H1 (cell line): ENCODE data around the gene ERC1. TPM values are rescaled to one million over a fixed set of nuclear protein-coding genes. Genes with fewer than 3 reads are reported as not detected.

Experiments used
- CTCF ChIA-PET: fragments of 300-600 bp; sonication (Branson Sonifier 250); formaldehyde crosslinking; loops from one replicate; lab custom pipeline; 2021; ENCODE audit not compliant: partially characterized antibody; lab: Charles Lee
- POLR2A ChIA-PET: fragments of 300-600 bp; sonication (Branson Sonifier 250); formaldehyde crosslinking; loops from one replicate; lab custom pipeline; 2021; ENCODE audit warnings: inconsistent platforms; ENCODE audit not compliant: partially characterized antibody; lab: Charles Lee
- DNase-seq, 2 experiments: peaks; one replicate each; pipeline versions ENCODE4 v3.0.0 to v3.0.0-alpha.2; 2010 to 2022; ENCODE audit warnings: low spot score in 2 of 2, low read depth in 1 of 2, mixed read lengths in 1 of 2
- FAIRE-seq: peaks from 2 replicates; lab custom pipeline; 2011; peaks lifted over from hg19 to GRCh38; lab: Jason Lieb, UNC
- H2AFZ ChIP-seq: 2 replicates; pipeline ENCODE4 v1.8.1; 2012; ENCODE audit warnings: low read length, inconsistent platforms
- H2AK5ac ChIP-seq: 2 replicates; pipeline ENCODE4 v1.6.1; 2013; ENCODE audit warnings: low read depth, low read length
- H2BK120ac ChIP-seq: replicated peaks from 2 replicates; pipeline ENCODE3; 2013; ENCODE audit warnings: low read depth, low read length, inconsistent platforms
- H2BK12ac ChIP-seq: 2 replicates; pipeline ENCODE4 v1.6.1; 2013; ENCODE audit warnings: low read depth, low read length
- H2BK15ac ChIP-seq: 2 replicates; pipeline ENCODE4 v1.6.1; 2013; ENCODE audit warnings: low read length
- H2BK20ac ChIP-seq: 2 replicates; pipeline ENCODE4 v1.6.1; 2013; ENCODE audit warnings: low read length
- H2BK5ac ChIP-seq: 2 replicates; pipeline ENCODE4 v1.6.1; 2013; ENCODE audit warnings: low read depth, low read length
- H3K14ac ChIP-seq: 2 replicates; pipeline ENCODE4 v1.6.1; 2013; ENCODE audit warnings: inconsistent platforms; ENCODE audit not compliant: insufficient read length
- H3K18ac ChIP-seq: 2 replicates; pipeline ENCODE4 v1.6.1; 2013; ENCODE audit warnings: low read length; ENCODE audit errors: extremely low read depth
- H3K23ac ChIP-seq: 2 replicates; pipeline ENCODE4 v1.6.1; 2013; ENCODE audit warnings: inconsistent platforms; ENCODE audit not compliant: insufficient read length
- H3K23me2 ChIP-seq: 2 replicates; pipeline ENCODE4 v1.6.1; 2013; ENCODE audit warnings: low read depth, low read length
- H3K27ac ChIP-seq: 2 replicates; pipeline ENCODE4 v1.6.1; 2011; ENCODE audit warnings: low read depth, low read length, inconsistent platforms
- H3K27me3 ChIP-seq, 4 experiments: replicated peaks in 1 of 4; 1 replicate in 1 of 4; 2 replicates in 3 of 4; pipeline versions ENCODE4 v1.6.1 to v1.8.1; 2011 to 2013; ENCODE audit warnings: low read length in 3 of 4, mild to moderate bottlenecking in 3 of 4, inconsistent platforms in 2 of 4, mixed read lengths in 2 of 4, moderate library complexity in 1 of 4; ENCODE audit not compliant: control insufficient read depth in 3 of 4, insufficient read depth in 3 of 4; ENCODE audit errors: extremely low read depth in 1 of 4
- H3K36me3 ChIP-seq, 4 experiments: 2 replicates each; pipeline versions ENCODE4 v1.6.1 to v1.8.1; 2011 to 2013; ENCODE audit warnings: mild to moderate bottlenecking in 4 of 4, low read length in 3 of 4, moderate library complexity in 2 of 4, control low read depth in 1 of 4, inconsistent platforms in 1 of 4; ENCODE audit not compliant: insufficient read depth in 4 of 4, control insufficient read depth in 2 of 4
- H3K4ac ChIP-seq: replicated peaks from 2 replicates; pipeline ENCODE3; 2013; ENCODE audit warnings: low read length, low read depth, mixed read lengths, inconsistent platforms; ENCODE audit not compliant: insufficient read length
- H3K4me1 ChIP-seq, 4 experiments: replicated peaks in 1 of 4; 1 replicate in 1 of 4; 2 replicates in 3 of 4; pipeline versions ENCODE4 v1.6.1 to v1.8.1; 2011 to 2013; ENCODE audit warnings: low read length in 3 of 4, inconsistent platforms in 2 of 4, mixed read lengths in 1 of 4; ENCODE audit not compliant: insufficient read depth in 4 of 4, control insufficient read depth in 3 of 4
- H3K4me2 ChIP-seq, 2 experiments: 2 replicates each; pipeline versions ENCODE4 v1.6.1 to v1.8.1; 2011 to 2013; ENCODE audit warnings: low read depth in 2 of 2, low read length in 2 of 2, control low read depth in 1 of 2, inconsistent platforms in 1 of 2, mild to moderate bottlenecking in 1 of 2; ENCODE audit not compliant: insufficient read depth in 1 of 2
- H3K4me3 ChIP-seq, 4 experiments: fragments of 200-600, 300-600 bp in 1 of 4; sonication (generic), shearing (Covaris generic), sonication (Bioruptor Twin) in 1 of 4; 2 replicates each; pipeline versions ENCODE4 v1.5.1 to v1.8.1; 2011 to 2016; ENCODE audit warnings: low read length in 4 of 4, low read depth in 3 of 4, control low read depth in 2 of 4, inconsistent platforms in 2 of 4, mild to moderate bottlenecking in 2 of 4, mixed read lengths in 1 of 4, moderate library complexity in 1 of 4; ENCODE audit not compliant: insufficient read depth in 2 of 4; ENCODE audit errors: extremely low read depth in 1 of 4
- H3K56ac ChIP-seq: replicated peaks from 2 replicates; pipeline ENCODE3; 2013; ENCODE audit warnings: low read depth, mild to moderate bottlenecking, mixed read lengths, low read length, inconsistent platforms; ENCODE audit not compliant: insufficient read length
- H3K79me1 ChIP-seq: 2 replicates; pipeline ENCODE4 v1.6.1; 2013; ENCODE audit warnings: low read depth, low read length, control low read depth
- H3K79me2 ChIP-seq, 2 experiments: 2 replicates each; pipeline versions ENCODE4 v1.6.1 to v1.8.1; 2012 to 2013; ENCODE audit warnings: low read length in 2 of 2, mild to moderate bottlenecking in 2 of 2, inconsistent platforms in 1 of 2; ENCODE audit not compliant: insufficient read depth in 2 of 2, control insufficient read depth in 1 of 2
- H3K9ac ChIP-seq, 4 experiments: replicated peaks in 1 of 4; 1 replicate in 1 of 4; 2 replicates in 3 of 4; pipeline versions ENCODE4 v1.6.1 to v1.8.1; 2011 to 2013; ENCODE audit warnings: low read depth in 3 of 4, low read length in 3 of 4, control low read depth in 2 of 4, mild to moderate bottlenecking in 2 of 4, moderate library complexity in 2 of 4, inconsistent platforms in 1 of 4; ENCODE audit errors: extremely low read depth in 1 of 4
- H3K9me3 ChIP-seq, 2 experiments: 2 replicates each; pipeline versions ENCODE4 v1.6.1 to v1.8.1; 2012 to 2013; ENCODE audit warnings: mild to moderate bottlenecking in 2 of 2, moderate library complexity in 2 of 2, control low read depth in 1 of 2, inconsistent platforms in 1 of 2, low read depth in 1 of 2, low read length in 1 of 2, mixed read lengths in 1 of 2; ENCODE audit not compliant: insufficient read depth in 2 of 2
- H4K20me1 ChIP-seq, 2 experiments: replicated peaks in 1 of 2; 2 replicates each; pipeline versions ENCODE3 to v1.8.1; 2011 to 2013; ENCODE audit warnings: inconsistent platforms in 2 of 2, low read length in 2 of 2, mild to moderate bottlenecking in 1 of 2; ENCODE audit not compliant: insufficient read depth in 2 of 2, control insufficient read depth in 1 of 2
- H4K5ac ChIP-seq: 2 replicates; pipeline ENCODE4 v1.6.1; 2013; ENCODE audit warnings: low read length, low read depth, mixed read lengths, inconsistent platforms; ENCODE audit not compliant: insufficient read length
- H4K8ac ChIP-seq: 2 replicates; pipeline ENCODE4 v1.8.0; 2013; ENCODE audit warnings: mild to moderate bottlenecking, moderate library complexity, low read length, inconsistent platforms; ENCODE audit not compliant: insufficient read depth; ENCODE audit errors: extremely low read depth
- H4K91ac ChIP-seq: replicated peaks from 2 replicates; pipeline ENCODE3; 2013; ENCODE audit warnings: low read length, mixed read lengths, inconsistent platforms; ENCODE audit not compliant: insufficient read length
- RNF2 ChIP-seq: fragments of 200-900, 300-1000 bp; sonication (generic); IDR thresholded peaks from 2 replicates; pipeline ENCODE4 v1.7.1; 2016; ENCODE audit warnings: borderline replicate concordance, low read depth, mild to moderate bottlenecking, antibody characterized with exemption, low read length; ENCODE audit not compliant: poor library complexity, severe bottlenecking; ENCODE audit errors: missing control alignments
- SUZ12 ChIP-seq: fragments of 200-600 bp; sonication (generic); IDR thresholded peaks from 2 replicates; pipeline ENCODE4 v1.6.1; 2012; ENCODE audit warnings: mild to moderate bottlenecking, inconsistent platforms, low read length, moderate library complexity, mixed read lengths
- WGBS, 2 experiments: shearing (Covaris generic) in 1 of 2; methylation state at CpG; one replicate each; pipeline versions ENCODE4 v1.1.6 to v1.1.7; 2013 to 2015; ENCODE audit warnings: low lambda C conversion rate in 2 of 2, mixed read lengths in 2 of 2, inconsistent platforms in 1 of 2, low coverage in 1 of 2, missing lambda C conversion rate in 1 of 2; ENCODE audit not compliant: insufficient replicate concordance in 2 of 2, insufficient coverage in 1 of 2, insufficient read length in 1 of 2; ENCODE audit errors: extremely low coverage in 1 of 2, missing lambda C conversion rate in 1 of 2; 5-methylcytosine and 5-hydroxymethylcytosine counted together
- polyA plus RNA-seq, 7 experiments: library from polyadenylated mRNA; depleted of rRNA in 3 of 7; stranded (reverse) in 5 of 7; unstranded in 2 of 7; fragments of >200 nt in 5 of 7; fragments of 200-250 nt in 2 of 7; gene quantifications; 1 replicate in 5 of 7; 2 replicates in 1 of 7; 4 replicates in 1 of 7; pipeline versions ENCODE4 v1.2.1 to v1.2.3, GENCODE V29; 2011 to 2013; ENCODE audit warnings: missing spikeins in 2 of 7, mixed read lengths in 2 of 7
- total RNA-seq: library from RNA; stranded (reverse); fragmentation: NEBNext Ultra II Directional; extraction: Animal tissue kit (Norgen Biotek cat#: 25700); gene quantifications from 2 replicates; pipeline ENCODE4 v1.2.1, GENCODE V29; 2021

ERC1 gene
- total and polyA plus RNA-seq, 2 of the 8 experiments (the other 6 are each of a cell fraction or from before 2014, with no cell fraction given): 7.8 to 45.7 TPM

- FAIRE-seq (no peak), DNase-seq (no peak)
- Histone ChIP-seq H4K20me1 (no peaks in the 10 kb centered on the region), H3K27me3 (no peaks in the 10 kb centered on the region), H2BK12ac (no peak overlapping the region), H2BK15ac (no peak overlapping the region), H2BK120ac (no peak overlapping the region), H3K79me2 (no peaks in the 10 kb centered on the region), H3K18ac (no peak overlapping the region), H3K9ac (no peak overlapping the region), H3K79me1 (no peaks in the 10 kb centered on the region), H2BK5ac (no peak overlapping the region), H2AK5ac (no peak overlapping the region), H3K27ac (no peak overlapping the region), H3K4me2 (no peak overlapping the region; a peak in 1 of 4 replicates), H3K4ac (no peak overlapping the region), H3K9me3 (no peaks in the 10 kb centered on the region), H4K91ac (no peak overlapping the region), H4K5ac (no peak overlapping the region), H3K14ac (no peak overlapping the region), H3K56ac (no peak overlapping the region), H3K23me2 (no peaks in the 10 kb centered on the region), H3K23ac (no peak overlapping the region), H3K36me3 (no peaks in the 10 kb centered on the region), H3K4me3 (no peak overlapping the region), H4K8ac (no peak overlapping the region), H3K4me1 (peaks cover 0 to 5% (median 2%) of the 10 kb centered on the region in 4 experiments; a peak in 3 of 7 replicates), H2BK20ac (no peak overlapping the region), H2AFZ (no peak overlapping the region)
- WGBS, 2 experiments: 59% methylated on average over 4 of the region's 4 CpGs; no CpG with 5 or more reads in 1 of the 2 experiments
- POLR2A ChIA-PET: no interaction called here
- TF ChIP-seq SUZ12: no peak
- no peak for TF ChIP-seq RNF2
- CTCF ChIA-PET: interaction anchor here (0.7 to 1.7 kb wide), 4 partner anchors 9 to 734 kb away, joined by 4 read pairs; no protein-coding TSS in a partner anchor
Measured at GRCh38 chr12:1205512-1206060, 214.6 kb downstream of the ERC1 start.
